LoVo (cell line): ENCODE data around the gene ABO.
"Not testable (repeated sequence)": the region's sequence is repeated elsewhere in the genome, so short reads cannot be mapped to it uniquely, and the experiment has no call there.

Experiments
- DNase-seq: peaks from one replicate; pipeline ENCODE4 v3.0.0-alpha.2; 2016; ENCODE audit warnings: low spot score

Gene ABO

DNA sequence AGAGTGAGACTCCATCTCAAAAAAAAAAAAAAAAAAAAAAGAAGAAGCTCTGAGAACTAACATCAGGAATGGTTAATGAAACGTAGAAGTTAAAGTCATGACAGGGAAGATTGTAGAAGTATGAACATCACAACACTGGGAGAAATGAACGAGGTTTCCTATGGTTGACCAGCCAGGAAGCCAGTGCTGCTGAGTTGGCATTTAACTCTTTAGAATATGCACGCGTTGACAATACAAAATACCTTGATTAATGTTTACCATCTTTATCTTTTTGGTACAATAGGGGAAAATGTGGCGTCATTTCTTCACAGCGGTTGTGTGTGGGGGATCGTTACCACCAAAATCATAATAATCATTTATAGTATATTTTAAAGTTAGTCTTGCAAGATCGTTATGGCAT lies 32.0 kb downstream of the ABO start:
- no peak for DNase-seq

DNA sequence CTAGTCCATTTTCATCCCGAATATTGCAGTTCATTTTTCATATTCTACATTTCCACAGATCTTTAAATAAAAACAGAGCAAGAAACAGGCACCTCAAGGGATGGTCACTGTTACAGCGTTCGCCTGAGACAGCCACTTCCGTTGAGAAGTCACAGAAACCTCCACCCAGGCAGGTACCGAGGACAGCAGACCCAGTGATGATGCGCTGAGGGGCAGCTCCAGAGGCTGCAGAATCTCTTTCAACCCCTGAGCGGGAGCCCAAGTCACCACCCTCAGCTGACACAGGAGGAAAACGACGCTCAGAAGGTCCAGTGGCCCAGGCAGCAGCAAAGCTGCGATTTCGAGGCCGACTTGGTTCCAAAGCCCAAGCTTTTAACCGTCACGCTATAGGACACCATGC lies 32.8 kb downstream of the ABO start:
- no peak for DNase-seq

DNA sequence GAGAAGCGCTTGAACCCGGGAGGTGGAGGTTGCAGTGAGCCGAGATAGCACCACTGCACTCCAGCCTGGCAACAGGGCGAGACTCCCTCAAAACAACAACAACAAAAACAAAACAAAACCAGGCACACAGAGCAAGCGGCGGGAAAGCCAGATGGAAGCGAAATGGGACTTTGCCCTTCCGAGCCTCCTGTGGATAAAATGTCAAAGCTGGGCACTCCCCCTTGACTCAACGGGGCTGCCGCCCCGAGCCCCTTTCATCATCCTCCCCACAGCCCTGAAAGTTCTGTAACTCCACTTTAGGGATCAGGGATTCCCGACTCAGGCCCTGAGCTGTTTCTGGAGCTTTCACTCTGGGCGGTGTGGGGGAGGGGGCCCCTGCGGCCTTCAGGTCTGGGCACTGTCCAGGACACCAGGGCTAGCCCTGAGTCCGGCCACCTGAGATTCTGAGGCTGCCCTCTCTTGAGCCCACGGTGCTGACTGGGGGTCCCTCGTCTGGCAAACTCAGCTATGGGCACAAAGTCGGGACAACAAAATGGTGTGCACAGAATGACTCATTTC lies 35.4 kb downstream of the ABO start:
- DNase-seq: peak; percentile 34

DNA sequence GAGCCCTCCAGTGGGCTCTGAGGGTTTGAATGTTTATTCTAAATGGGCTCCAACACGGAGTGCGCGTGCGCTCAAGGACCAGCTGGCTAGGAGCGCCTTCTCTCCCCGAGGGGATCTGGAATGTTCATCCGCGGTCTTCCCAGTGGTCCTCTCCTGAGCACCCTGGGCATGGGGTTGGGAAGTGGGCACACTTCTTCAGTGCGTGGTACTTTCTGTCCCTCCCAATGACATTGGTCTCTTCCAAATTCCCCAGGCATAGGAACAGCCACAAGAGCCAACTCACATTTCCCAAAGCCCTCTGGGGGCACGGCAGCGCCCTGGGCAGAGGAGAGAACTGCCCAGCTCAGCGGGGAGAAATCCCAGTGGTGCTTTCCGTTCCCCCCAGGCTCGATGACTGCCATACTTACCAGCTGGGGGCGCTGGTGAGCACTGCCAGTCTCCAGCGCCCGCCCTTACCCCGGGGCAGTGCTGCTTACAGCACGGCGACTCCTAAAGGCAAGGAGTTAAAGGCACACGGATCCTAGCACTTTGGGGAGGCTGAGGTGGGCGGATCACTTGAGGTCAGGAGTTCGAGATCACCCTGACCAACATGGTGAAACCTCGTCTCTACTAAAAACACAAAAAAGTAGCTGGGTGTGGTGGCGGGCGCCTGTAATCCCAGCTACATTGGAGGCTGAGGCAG lies 36.0 kb downstream of the ABO start:
- peak; percentile 63 for DNase-seq

DNA sequence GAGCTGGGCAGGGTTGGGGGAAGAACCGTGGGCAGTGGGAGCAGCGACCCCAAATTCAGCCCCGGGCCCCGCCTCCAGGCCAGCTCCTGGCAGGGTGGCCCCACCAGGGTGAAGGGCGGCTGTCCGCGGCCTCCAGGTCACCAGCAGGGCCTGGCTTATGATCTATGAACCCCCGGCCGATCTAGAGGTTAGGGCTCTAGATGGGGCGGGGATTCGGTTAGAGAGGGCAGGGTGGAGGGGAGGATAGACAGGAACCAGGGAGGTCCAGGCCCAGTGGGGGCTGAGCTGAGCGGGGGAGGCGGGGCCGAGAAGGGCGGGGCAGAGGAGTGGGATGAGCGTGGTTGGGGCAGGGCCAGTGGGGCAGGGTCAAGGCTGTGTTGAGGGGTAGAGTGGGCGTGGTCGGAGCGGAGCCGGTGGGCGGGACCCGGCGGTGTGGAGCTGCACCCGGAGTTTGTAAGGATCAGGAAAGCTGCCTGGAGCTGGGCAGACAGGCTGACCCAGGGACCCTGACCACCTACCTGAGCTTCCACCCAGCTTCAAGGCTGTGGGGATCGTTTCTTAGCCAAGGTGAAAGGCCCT lies 36.6 kb downstream of the ABO start:
- peak; percentile 7 for DNase-seq

DNA sequence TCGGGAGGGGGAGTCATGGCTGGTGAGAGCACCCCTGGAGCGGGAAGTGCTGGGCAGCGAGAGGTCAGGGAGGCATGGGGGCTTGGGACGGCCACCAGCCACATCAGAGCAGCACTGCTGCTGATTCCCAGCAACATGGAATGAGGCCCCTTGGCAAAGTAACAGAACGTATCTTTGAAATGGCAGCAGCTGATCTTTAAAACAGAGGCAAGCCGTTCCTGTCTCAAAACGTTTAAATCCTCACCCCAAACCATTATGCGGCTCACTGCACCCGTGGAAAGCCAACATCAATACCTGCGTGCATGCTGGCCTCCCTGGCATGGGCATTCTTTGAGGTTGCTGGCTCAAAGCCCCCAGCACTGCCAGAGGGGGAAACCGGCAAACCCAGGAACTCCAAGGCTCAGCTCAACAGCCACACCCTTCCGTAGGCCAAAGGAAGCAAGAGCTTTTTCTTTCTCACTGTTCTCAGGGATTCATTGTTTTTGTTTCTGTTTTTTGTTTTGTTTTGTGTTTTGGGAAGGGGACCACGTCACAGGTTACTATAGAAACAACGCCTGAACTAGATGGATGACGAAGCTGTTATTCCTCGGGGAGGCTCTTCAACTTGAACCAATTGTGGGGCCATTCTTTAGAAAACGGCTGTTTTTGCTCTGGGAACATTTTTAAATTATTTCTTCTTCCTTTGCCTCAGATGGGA lies 37.8 kb downstream of the ABO start:
- no peak for DNase-seq

DNA sequence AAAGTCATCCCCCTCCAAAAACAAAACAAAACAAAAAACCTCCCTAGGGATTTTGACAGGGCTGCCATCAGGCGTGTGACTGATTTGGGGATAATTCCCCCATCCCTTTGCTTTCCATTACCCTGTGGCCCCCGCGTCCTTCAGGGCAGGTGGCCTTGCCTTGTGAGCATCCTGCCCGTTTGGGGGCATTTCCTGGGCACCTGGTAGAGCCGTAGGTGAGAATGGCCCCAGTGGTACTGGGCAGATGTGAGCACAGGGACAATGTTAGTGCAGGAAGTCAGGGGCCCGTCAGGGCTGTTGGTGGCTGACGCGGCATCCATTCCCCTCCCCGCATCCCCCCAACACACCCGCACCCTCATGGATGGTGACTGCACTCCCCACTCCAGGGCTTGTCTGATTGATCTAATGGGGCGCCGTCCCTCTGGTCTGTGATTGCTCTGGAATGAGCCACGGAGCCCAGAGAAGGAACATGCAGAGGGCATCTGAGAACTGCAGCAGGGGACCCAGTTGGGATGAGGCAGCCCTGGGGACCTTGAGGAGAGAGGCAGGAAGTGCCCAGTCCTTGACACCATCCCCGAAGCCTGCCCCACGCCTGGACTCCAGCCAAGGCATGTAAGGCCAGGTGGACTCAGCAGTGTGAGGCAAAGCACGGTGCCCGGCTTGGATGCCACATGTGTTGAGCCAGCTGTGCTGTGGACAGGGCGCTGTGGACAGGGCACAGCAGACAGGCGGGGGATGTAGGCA lies 38.5 kb downstream of the ABO start:
- DNase-seq: not testable (repeated sequence)

DNA sequence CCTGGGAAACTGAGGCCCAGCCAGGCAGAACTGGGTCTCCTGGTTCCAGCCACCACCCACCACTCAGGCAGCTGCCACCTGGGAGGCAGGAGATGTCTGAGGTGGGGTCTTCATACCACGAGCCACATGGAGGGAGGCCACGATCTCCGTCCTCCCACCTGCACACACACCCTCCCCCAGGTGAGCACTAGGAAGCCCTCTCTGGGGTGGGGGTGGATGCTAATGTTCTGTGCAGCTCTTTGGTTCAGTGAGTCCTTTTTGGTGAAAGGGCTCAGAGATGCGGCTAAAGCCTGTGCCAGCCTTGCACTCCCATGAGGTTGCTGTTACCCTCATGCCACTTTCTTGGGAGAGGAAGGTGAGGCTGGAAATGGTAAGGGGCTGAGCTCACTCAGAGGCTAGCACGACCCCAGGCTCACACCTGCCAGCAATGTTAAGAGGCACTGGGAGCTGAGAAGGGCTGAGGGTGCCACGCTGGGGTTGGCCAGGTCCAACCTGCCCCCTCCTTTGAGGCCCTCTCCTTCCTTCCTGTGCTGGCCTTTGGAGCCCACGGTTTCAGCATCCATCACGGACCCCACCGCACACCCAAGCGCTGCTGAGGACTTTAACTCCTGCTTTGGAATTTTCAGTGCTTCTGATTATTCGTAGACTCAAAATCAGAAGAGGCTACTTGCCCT lies 39.3 kb downstream of the ABO start:
- no peak for DNase-seq

DNA sequence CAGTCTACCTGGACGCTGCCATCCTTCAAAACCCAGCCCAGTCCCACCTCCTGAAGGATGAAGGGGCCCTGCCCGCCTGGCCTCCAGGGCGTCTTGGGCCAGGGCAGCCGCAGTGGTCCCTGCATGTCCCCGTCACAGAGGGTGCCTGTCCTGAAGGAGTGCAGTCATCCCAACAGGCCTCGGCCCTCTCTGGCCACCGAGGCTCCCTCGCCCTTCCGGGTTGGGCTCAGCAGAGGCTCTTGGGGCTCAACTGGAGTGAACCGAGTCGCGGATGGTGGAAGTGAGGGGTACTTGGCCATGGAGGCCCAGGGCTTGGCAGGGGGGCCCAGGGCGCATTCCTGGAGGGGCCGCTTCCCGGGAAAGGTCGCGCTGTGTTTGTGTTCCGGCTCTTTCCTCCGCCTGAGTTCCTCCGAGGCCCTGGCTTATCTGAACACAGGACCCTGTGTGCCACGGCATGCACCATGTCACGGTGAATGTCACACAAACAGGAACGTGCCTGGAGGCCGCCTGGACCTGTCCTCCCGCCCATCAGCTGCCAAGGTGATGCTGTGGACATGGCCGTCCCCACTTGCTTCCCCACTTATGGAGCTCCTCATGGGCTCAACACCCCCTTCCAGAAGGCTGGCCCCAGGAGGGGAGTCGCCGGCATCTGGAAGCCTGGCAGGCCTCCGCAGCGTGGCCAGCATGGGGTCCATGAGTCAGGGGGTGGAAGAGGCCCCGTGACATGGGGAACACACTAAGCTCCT lies 40.3 kb downstream of the ABO start:
- no peak for DNase-seq

DNA sequence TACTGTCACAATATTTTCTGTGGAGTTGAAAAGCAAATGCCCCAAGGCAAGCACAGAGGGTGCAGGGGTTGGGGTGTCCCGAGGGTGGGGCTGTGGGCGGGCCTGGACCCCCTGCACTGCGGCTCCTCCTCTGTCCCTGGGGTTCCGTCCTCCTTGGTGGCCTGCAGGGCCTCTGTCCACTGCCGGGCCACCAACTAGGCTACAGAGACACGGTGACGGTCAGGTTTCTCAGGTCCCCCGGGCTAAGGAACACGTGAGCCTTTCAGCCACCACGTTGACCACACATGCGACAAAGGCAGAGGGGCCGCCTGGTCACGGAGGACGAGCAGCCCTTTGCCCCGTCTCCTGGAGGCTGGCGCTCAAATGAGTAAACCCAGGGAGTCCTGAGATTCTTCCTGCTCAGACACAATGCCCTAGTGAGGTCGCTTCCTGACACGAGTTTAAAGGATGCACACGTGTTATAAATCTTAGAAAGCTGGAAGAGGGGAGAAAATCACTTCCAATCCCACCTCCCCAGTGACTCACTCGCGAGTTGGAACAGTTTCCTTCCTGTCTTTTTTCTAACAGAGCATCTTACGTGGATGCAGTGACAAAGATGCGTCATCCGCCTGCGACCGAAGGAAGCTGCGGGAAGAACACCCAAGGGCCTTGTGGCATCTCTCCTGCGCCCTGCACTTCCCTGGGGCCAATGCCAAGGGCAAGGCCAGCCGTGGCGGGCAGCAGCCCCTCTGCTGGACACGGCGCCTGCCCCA lies 41.1 kb downstream of the ABO start:
- no peak for DNase-seq

DNA sequence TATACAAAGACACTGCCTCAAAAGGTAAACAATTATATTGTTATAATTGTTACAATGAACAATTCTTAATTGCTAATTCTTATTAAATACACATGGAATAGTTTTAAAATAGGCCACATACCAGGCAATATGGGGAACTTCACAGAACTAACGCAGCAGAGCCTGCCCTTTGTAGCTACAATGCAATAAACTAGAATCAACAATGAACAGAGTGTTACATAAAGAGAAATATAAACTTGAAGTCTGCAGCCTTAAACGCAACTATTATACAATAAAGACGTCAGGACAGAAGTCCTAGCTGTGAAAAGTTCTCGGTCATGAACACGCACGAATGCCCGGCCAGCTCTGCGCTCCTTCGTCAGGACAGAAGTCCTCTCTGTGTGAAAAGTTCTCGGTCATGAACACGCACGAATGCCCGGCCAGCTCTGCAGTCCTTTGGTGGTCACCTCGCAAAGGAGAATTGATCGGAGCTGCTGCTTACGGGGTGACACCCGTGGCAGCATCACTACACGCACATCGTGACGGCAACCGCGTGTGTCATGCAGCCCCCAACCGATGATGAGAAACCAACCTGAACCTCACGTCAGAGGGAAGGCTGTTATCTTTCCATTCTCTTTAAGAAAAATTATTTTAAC lies 43.0 kb downstream of the ABO start:
- DNase-seq: not testable (repeated sequence)

DNA sequence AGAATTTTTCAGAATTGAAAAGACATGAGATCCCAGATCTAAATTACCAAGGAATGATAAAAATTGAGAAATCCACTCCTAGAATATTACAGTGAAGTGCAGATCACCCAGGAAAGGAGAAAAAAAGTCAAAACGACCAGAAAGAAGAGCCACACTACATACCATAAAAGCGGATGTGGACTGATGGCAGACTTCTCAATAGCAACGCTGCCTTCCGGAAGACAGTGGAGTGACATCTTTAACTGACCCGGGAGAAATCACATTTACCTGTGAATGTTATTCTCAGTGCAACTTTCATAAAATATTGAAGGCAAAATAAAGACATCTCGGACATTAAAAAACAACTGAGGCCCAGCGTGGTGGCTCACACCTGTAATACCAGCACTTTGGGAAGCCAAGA lies 44.5 kb downstream of the ABO start:
- not testable (repeated sequence) for DNase-seq

DNA sequence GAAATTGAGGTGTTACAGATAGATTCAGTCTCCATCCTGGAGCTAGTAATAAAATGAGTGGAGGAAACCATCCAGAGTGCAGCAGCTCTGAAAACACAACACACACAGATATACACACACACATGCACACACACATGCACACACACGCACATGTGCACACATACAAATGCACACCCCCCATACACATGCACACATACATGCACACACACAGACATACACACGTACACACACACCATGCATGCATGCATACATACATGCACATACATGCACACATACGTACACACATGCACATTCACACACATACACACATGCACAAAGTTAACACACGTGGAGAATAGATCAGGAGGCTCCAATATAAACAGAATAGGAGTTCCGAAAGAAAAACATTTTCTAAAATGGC lies 44.9 kb downstream of the ABO start:
- DNase-seq: no peak

DNA sequence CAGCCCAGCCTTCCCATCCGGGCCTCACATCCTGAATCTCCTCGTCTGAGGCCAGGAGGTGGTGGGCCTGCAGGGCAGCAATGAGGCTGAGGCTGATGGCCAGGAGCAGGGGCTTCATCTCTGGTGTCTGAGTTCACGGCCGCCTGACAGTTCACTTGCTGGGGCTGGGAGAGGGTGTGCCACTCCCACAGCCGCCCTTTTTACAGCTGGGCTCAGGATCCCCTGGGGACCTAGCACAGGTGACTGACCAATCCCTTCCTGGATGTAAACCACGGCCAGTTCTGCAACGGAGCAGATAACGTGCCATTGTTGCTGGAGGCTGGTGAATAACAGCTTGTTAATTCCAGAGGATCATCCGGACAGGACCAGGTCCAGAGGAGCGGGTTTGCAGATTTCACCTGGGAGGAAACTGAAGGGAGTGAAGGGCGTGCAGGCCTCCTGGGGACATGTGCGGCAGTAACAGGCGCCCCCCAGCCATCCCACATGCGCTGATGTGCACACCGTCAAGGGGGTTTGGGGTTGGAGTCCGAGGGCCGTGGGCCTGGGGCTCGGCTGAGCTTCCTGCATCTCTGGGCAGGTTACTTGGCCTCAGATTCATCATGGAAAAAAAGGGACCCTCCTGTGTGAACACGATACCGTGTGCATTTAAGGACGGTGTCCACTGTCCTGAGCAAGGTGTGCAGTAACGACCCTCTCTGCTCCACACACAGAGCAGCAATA lies 46.4 kb downstream of the ABO start:
- not testable (repeated sequence) for DNase-seq

DNA sequence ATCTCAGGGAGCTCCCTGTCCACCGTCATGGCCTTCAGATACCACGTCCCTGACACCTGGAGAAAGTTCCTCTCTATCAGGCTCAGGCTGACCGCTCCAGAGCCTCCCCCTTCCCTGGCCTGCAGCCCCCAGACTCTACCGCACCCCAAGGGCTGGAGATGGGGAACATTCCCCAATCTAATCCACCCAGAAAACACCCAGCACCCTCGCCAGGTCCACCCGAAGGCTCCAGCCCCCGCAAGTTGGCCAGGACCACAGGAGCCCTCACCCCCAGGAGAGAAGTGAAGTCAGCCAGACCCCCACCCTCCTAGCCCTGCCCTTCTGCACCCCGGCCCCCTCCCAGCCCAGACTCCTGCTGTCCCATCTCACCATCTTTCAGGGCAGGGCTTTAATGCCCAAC lies 47.0 kb downstream of the ABO start:
- not testable (repeated sequence) for DNase-seq

DNA sequence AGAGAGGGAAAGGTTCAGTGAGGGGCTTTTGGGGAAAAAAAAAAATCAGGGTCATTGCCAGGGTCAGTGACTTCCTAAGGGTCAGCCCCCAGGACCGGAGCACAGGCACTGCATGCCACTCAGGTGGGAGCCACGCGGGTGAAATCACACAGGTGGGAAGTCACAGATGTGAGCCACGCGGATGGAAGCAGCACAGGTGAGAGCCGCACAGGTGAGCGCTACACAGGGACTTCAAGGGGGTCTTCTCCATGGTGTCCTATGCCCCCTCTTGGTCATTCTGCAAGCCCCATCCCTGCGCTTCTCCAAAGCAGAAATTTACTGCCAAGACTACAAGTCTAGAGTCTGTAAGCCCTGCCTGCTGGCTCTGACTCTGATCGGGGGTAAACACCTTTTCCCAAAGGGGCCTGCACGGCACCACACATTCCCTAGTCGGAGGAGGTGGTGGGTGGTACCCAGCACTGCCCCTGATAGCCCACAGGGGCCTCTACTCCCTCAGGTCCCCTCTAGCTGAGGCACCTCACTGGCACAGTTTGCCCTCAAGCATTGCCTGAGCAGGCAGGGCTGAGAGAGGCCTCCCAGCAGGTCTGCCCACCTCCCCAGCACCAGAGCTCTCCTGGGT lies 47.6 kb downstream of the ABO start:
- no peak for DNase-seq

DNA sequence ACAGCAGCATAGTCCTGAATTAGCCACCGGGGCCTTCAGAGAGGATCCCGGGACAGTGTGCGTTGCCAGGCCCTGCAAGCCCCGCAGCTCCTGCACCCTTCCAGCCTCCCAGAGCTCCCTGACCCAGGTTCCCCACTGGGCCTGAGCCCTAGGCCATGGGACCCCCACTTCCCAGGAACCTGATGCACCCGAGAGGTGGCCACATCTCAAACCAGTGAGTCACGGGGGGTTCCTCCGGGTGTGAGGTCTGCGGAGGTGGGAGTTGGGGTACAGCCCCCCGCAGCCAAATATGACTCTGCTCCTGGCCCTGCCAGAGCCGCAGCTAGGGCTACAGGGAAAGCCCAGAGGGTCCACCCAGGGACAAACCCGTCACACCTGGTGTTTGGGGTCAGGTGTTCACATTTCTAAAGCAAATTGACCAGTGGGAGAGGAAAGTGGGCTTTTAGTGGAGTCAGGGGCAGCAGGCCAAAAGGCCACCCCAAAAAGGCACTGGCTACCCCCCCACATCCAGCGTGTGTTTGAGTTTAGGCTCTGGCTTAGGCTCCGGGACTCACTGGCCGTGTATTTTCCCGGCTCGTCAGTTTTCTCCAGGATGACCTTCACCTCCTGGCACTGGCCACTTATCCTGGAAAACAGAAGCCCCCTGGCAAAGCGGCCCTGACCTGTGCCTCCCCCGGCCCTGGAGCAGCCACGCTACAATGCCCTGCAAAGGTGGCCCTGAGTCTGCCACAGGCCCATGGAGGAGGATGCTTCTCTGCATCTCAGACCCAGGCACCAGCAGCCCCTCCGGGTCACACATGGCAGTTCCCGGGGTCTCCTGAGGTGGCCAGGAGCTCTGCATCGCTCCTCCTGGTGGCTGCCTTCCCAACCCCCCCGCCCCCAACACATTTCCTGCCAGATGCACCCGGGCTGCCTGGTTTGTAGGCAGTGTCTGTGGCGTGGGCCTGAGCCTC lies 48.5 kb downstream of the ABO start:
- DNase-seq: no peak
